Osteoblast (primary cell): ENCODE measurements around the gene CD164. TPM values are rescaled to one million over a fixed set of nuclear protein-coding genes. Genes with fewer than 3 reads are reported as not detected.
"Not testable (repeated sequence)": the region's sequence is repeated elsewhere in the genome, so short reads cannot be mapped to it uniquely, and the experiment has no call there.

Source experiments
- DNase-seq: peaks from one replicate; pipeline ENCODE4 v3.0.0; 2011; ENCODE audit warnings: low spot score, mixed read lengths; ENCODE audit not compliant: insufficient read length; ENCODE audit errors: missing footprints
- H2AFZ ChIP-seq: 2 replicates; pipeline ENCODE4 v1.6.0; 2011; ENCODE audit warnings: mild to moderate bottlenecking, low read length
- H3K27ac ChIP-seq: 2 replicates; pipeline ENCODE4 v1.5.1; 2011; ENCODE audit warnings: mild to moderate bottlenecking, low read depth, low read length, moderate library complexity
- H3K27me3 ChIP-seq: 2 replicates; pipeline ENCODE4 v1.6.0; 2012; ENCODE audit warnings: mild to moderate bottlenecking, control low read depth, inconsistent platforms, low read length, moderate library complexity; ENCODE audit not compliant: insufficient read depth
- H3K36me3 ChIP-seq: 2 replicates; pipeline ENCODE4 v1.5.1; 2011; ENCODE audit warnings: mild to moderate bottlenecking, low read length, control low read depth, moderate library complexity; ENCODE audit not compliant: insufficient read depth
- H3K4me1 ChIP-seq: 2 replicates; pipeline ENCODE4 v1.5.1; 2011; ENCODE audit warnings: mild to moderate bottlenecking, low read length, control low read depth, moderate library complexity; ENCODE audit not compliant: insufficient read depth
- H3K4me2 ChIP-seq: 2 replicates; pipeline ENCODE4 v1.6.0; 2011; ENCODE audit warnings: mild to moderate bottlenecking, low read length; ENCODE audit not compliant: insufficient read depth
- H3K4me3 ChIP-seq: fragments of 200-600 bp; sonication (generic); 3 replicates; pipeline ENCODE4 v1.5.1; 2012; ENCODE audit warnings: mild to moderate bottlenecking, low read length, inconsistent platforms; ENCODE audit not compliant: insufficient read depth
- H3K79me2 ChIP-seq: 2 replicates; pipeline ENCODE4 v1.6.0; 2012; ENCODE audit warnings: mild to moderate bottlenecking, low read length, control low read depth, inconsistent platforms; ENCODE audit not compliant: insufficient read depth
- H3K9me3 ChIP-seq: 2 replicates; pipeline ENCODE4 v1.5.1; 2011; ENCODE audit warnings: low read depth, low read length, control low read depth
- H4K20me1 ChIP-seq: 2 replicates; pipeline ENCODE4 v1.6.0; 2012; ENCODE audit warnings: mild to moderate bottlenecking, low read length, control low read depth; ENCODE audit not compliant: insufficient read depth
- CTCF ChIP-seq: IDR thresholded peaks from 2 replicates; pipeline ENCODE4 v1.5.1; 2011; ENCODE audit warnings: mild to moderate bottlenecking, low read depth, low read length, moderate library complexity; ENCODE audit errors: extremely low read depth
- total RNA-seq: library from RNA; depleted of rRNA; stranded (reverse); fragments of >200 nt; gene quantifications from 2 replicates; pipeline ENCODE4 v1.2.3, GENCODE V29; 2012

Gene CD164
- total RNA-seq, 1 donor = 211 TPM

GRCh38 chr6:109370792-109371191, 11.5 kb downstream of the CD164 start:
- DNase-seq = no peak
- H4K20me1 ChIP-seq = peaks cover 15% of the 10 kb centered on the region
- no peaks in the 10 kb centered on the region for H3K9me3 ChIP-seq
- TF ChIP-seq CTCF = no peak
- H3K4me2 ChIP-seq = no peak overlapping the region
- H3K27me3 ChIP-seq = no peaks in the 10 kb centered on the region
- no peak overlapping the region for H3K4me3 ChIP-seq
- H3K27ac ChIP-seq = no peak overlapping the region
- H2AFZ ChIP-seq = no peak overlapping the region
- peaks cover 14% of the 10 kb centered on the region for H3K4me1 ChIP-seq
- peaks cover 73% of the 10 kb centered on the region for H3K36me3 ChIP-seq
- peaks cover 72% of the 10 kb centered on the region for H3K79me2 ChIP-seq

- Histone ChIP-seq H3K4me1 (peaks cover 14% of the 10 kb centered on the region), H4K20me1 (peaks cover 17% of the 10 kb centered on the region), H3K79me2 (peaks cover 72% of the 10 kb centered on the region), H3K4me3 (no peak overlapping the region), H3K27me3 (no peaks in the 10 kb centered on the region), H2AFZ (no peak overlapping the region), H3K9me3 (no peaks in the 10 kb centered on the region), H3K27ac (no peak overlapping the region), H3K4me2 (no peak overlapping the region), H3K36me3 (peaks cover 68% of the 10 kb centered on the region)
- no peak for DNase-seq
- no peak for TF ChIP-seq CTCF
Observed at GRCh38 chr6:109370336-109370735, 11.9 kb downstream of the CD164 start.

GRCh38 chr6:109369728-109370127, 12.5 kb downstream of the CD164 start:
- H3K27me3 ChIP-seq = no peaks in the 10 kb centered on the region
- peaks cover 14% of the 10 kb centered on the region for H3K4me1 ChIP-seq
- TF ChIP-seq CTCF = no peak
- H3K36me3 ChIP-seq = peaks cover 68% of the 10 kb centered on the region
- H3K9me3 ChIP-seq = no peaks in the 10 kb centered on the region
- H3K79me2 ChIP-seq = peaks cover 72% of the 10 kb centered on the region
- DNase-seq = no peak
- peaks cover 17% of the 10 kb centered on the region for H4K20me1 ChIP-seq
- no peak overlapping the region for H3K4me3 ChIP-seq
- H2AFZ ChIP-seq = no peak overlapping the region
- H3K4me2 ChIP-seq = no peak overlapping the region
- H3K27ac ChIP-seq = no peak overlapping the region

- not testable (repeated sequence) for H3K9me3 ChIP-seq, H3K27me3 ChIP-seq, H3K27ac ChIP-seq, H2AFZ ChIP-seq, H3K4me3 ChIP-seq, DNase-seq, H3K4me1 ChIP-seq, H3K4me2 ChIP-seq
- peaks cover 62% of the 10 kb centered on the region for H3K36me3 ChIP-seq
- peaks cover 21% of the 10 kb centered on the region for H4K20me1 ChIP-seq
- H3K79me2 ChIP-seq = peaks cover 57% of the 10 kb centered on the region
Observed at GRCh38 chr6:109364382-109365078, 17.7 kb downstream of the CD164 start.
